Fibroblast of skin of scalp (primary cell): ENCODE measurements around the gene L3MBTL1.

Experiments used
- DNase-seq: peaks from one replicate; pipeline ENCODE4 v3.0.0-alpha.2; 2013

L3MBTL1 gene

DNA sequence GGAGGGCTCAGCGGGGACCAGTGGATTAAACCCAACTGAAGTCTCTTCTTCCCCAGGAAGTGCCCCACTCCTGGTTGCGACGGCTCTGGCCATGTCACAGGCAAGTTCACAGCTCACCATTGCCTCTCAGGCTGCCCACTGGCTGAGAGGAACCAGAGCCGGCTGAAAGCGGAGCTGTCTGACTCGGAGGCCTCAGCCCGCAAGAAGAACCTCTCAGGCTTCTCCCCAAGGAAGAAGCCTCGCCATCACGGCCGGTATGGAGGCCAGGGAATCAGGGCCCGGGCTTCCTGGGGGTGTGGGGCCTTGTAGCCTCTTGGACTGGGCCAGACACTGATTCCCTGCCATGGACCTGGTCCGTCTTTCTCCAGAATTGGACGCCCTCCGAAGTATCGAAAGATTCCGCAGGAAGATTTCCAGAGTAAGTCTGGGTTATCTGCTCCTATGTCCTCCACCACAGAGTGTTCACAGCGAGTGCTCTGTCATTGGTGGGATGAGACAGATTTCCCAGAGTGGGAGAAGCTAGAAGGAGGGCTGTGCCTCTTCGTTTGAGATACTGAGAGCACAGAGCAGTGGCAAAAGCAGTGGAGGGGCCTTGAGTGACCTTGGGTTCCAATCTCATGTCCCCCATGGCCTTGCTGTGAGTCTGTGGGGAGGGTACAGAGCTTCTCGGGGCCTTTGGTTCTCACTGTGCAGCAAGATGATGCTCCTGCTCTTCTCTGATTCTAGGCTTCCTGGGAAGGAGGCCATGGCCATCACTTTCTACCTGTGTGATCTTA is 28.7 kb downstream of the L3MBTL1 start:
- no peak for DNase-seq

DNA sequence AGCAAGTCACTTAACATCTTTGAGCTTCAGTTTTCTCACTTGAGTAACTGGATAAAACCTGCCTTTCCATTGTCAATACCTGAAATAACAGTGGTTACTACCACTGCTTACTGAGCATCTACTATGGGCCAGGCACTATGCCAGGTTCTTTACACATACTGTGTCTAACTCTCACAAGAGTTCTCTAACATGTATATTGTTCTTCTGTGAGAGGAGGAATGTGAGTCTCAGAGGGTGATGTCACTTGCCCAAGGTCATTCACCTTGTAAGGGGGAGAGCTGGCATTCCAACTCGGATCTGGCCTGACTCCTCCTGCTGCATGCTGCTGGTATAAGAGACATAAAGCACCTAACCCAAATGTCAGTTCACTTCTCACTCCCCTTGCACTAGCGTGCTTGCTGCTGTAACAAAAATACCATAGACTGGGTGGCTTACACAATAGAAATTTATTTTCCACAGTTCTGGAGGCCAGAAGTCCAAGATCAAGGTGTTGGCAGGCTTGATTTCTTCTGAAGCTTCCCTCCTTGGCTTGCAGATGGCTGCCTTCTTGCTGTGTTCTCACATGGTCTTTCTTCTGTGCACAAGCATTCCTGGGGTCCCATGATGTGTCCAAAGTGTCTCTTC is 29.4 kb downstream of the L3MBTL1 start:
- peak; percentile 7 for DNase-seq

DNA sequence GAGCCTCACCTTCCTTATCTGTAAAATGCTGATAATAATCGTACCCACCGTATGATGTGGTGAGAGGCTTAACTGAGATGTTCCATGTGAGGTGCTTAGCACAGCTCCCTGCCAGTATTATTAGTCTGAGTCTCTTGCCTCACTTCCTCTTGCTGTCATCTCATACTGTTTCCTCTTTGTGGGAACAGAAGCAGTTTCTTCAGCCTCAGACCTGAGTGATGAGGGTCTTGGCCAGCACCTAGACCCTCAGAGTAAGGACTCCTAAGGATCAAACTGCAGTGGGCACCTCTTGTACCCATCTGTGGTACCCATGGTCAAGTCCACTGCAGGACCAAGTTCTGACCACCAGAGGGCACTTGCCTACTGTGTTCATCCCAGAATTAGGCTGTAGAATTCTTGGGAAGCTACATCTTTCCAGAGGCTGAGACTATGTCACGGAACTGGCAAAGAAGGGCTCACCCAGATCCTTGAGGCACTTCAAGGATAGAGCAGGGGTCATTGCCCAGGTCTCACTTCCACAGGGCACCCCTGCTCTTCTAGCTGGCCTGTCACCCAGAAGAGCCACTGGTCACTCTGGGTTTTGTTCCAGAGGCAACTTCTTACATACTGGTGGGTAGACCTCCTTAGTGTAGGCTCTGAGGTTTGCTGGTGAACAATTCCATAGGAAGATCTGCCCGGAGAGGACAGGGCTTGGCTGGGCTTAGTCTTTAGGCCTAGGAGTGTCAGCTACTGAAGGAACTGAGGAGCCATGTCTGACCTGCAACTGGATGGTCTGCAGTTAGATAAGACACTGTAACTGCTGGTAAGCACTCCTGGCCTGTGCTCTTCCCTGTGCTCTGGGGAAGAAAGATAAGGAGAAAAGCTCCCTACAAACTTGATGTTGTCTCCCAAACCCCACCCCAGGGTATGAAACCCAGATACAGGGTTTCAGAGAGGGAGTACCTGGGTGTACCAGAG is 30.7 kb downstream of the L3MBTL1 start:
- peak; percentile 64 for DNase-seq

DNA sequence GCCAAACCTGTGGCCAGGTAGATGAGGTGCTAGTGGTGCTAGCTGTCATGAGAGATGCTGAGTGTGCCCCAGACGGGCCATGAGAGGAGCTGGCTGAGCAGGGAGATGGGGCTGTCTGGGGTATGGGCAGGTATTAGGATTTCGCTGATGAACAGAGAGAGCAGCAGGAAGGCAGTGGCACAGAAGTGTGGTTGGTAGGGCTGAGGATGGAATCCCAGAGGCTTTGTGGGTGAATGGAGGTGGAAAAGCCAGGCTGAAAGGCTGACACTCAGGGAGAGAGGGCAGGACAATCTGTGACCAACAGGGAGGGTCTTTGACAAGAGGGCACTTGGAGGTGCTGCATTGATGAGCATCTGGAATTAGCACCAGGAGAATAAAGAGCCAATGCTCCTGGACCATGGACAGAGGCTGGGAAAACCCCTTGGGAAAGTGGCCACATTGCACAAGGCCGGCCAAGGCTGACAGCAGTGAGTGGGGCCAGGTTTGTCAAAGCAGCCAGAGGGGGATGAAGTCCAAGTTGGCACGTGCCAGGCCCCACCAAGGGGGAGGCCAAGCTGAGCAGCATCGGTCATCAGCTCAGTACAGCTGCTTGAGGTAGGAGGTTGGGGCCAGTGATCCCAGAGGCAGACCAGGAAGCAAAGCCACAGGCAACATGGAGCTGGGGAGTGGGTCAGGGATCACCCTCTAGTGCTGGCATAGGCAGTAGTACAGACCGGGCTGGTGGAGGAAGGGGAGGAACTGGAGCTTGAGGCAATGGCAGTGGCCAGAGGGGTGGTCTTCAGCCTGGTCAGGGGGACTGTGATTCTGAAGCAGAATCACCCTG is 31.6 kb downstream of the L3MBTL1 start:
- DNase-seq: no peak

DNA sequence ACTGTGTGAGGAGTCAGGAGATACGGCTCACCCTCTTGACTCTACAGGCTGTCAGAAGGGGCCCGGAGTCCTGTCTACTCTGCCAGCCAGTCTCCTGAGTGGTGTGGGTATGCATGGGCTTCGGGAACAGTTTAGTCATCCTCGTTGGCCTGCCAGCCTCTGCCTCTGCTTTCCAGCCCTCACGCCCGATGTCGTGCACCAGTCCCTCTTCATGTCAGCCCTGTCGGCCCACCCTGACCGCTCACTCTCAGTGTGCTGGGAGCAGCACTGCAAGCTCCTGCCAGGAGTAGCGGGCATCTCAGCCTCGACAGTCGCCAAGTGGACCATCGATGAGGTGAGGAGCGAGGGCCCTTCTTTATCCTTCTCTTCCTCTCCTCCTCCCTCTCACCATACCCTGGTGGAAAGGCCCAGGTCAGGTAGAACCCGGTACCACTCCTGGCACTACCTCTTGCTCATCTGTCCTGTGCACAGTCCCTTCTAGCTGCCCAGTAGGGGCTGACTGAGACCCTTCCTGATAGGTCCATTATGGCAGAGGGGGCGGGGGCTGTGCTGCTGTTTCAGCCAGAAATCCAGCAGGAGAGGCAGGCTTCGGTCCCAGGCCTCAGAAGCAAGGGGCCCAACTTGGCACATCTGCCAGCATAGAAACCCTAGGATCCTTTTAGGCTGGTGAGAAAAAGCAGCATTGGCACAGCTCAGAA is 32.6 kb downstream of the L3MBTL1 start:
- DNase-seq: no peak

DNA sequence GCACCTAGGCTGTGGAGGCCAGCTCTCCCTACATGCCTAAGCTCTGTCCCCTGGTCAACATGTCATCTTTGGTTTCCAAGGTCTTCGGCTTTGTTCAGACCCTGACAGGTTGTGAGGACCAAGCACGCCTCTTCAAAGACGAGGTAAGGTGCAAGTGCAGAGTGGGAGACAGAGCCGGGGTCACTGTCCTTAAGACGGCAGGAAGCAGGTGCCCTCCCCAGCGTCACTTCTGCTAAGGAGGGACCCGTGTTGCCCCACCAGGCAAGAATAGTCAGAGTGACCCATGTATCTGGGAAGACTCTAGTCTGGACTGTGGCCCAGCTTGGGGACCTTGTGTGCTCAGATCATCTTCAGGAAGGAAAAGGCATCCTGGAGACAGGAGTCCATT is 33.2 kb downstream of the L3MBTL1 start:
- DNase-seq: no peak

DNA sequence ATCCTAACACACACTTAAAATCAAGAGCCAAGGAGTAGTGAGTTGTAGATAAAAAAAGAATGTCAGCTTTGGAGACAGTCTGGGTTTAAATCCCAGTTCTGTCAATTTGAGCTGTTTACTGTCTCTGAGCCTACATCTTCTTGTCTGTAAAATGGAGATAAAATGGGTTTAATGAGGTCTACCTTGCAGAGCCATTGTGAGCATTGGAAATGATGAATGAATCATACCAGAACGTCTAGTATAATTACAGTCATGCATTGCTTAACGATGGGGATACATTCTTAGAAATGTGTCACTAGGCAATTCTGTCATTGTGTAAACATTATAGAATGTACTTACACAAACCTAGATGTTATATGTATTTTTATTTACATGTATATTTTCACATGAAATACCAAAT is 33.7 kb downstream of the L3MBTL1 start:
- DNase-seq: peak; percentile 35

DNA sequence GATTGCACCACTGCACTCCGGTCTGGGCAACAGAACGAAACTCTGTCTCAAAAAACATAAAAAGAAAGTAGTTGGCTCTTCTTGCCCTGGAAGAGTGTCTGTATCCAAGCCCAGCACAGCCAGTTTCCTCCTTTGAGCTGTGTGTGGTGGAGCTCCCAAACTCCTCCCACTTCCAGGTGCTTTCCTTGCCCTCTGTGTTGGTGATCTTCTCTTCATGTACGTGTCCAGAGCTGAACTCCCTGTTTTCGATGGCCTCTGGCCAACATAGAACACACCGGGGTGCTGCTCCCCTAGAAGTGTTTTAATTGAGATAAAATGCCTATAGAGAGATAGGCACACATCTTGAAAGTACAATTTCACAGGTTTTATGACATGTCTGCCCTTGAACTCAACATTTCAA is 34.7 kb downstream of the L3MBTL1 start:
- no peak for DNase-seq

DNA sequence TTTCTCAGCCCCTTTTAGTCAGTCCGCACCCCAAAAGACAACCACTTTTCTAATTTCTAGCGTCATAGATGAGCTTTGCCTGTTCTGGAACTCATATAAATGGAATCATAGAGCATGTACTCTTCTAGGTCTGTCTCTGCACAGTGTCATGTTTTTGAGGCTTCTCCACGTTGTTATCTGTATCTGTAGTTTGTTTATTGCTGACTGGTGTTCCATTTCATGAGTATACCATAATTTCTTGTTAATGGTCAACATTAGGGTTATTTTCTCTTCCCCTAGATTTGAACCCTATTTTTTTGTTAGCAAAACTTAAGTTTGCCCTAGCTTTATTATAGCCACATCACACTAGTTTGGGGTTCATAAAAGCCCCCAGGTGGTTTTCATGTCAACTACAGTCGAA is 35.2 kb downstream of the L3MBTL1 start:
- DNase-seq: no peak

DNA sequence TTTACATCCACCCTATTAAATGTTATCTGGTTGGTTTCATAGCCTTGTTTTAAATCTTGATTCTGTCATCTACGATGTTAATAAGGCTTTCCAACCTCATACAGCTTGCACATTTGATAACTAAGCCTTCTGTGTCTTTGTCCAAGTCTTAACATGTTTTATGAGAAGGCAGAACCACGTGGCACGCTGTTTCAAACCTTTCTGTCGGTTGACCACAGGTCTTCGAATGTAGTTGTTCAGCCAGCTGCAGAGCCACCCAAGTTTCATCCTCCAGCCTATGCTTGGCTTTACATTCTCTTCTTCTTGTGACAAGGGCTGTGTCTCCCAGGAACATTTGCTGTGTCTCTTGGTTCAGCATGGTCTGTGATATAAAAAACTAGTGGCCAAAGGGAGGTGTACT is 35.6 kb downstream of the L3MBTL1 start:
- DNase-seq: no peak

DNA sequence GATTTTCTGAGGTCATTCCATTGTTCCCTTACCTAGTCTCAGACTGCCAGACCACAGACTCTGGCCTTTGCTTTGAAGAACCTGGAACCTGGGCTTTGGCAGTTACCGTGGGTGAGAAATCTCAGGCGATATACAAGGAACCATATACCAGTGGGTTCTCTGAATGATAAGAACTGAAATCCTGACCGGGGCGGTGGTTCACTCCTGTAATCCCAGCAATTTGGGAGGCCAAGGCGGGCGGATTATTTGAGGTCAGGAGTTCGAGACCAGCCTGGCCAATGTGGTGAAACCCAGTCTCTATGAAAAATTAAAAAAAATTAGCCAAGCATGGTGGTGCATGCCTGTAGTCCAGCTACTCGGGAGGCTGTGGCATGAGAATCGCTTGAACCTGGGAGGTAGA is 37.0 kb downstream of the L3MBTL1 start:
- DNase-seq: no peak

DNA sequence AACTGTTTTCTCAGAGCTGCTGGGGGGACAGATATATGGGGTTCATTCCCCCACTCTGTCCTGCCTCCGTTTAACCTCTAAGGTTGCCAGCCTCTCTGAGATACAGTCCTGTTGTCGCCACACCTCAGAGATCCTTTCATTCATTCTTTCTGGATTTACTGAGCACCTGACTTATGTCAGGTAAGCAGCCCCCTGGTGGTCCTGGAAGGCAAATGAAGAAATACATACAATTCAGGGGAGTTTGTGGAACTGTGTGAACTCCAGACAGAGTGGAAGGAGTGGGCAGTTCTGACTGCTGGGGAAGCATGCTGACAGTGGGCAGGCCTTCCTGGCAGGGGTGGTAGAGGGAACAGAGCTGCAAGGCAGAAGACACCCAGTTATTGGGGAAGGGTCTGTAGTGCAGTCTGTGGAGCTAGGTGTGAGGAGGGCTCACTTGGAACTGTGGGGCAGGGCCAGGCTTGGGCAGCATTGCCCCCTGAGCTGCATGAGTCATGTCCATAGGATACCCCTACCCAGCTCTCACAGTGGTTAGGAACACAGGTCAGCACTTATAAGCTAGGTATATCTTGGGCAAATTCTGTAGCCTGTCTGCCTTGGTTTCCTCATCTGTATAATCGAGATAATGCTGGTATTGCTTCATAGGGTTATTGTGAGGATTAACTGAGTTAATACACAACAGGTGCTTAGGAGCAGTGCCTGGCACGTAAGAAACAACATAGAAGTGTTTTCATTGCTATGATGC is 38.5 kb downstream of the L3MBTL1 start:
- DNase-seq: no peak

DNA sequence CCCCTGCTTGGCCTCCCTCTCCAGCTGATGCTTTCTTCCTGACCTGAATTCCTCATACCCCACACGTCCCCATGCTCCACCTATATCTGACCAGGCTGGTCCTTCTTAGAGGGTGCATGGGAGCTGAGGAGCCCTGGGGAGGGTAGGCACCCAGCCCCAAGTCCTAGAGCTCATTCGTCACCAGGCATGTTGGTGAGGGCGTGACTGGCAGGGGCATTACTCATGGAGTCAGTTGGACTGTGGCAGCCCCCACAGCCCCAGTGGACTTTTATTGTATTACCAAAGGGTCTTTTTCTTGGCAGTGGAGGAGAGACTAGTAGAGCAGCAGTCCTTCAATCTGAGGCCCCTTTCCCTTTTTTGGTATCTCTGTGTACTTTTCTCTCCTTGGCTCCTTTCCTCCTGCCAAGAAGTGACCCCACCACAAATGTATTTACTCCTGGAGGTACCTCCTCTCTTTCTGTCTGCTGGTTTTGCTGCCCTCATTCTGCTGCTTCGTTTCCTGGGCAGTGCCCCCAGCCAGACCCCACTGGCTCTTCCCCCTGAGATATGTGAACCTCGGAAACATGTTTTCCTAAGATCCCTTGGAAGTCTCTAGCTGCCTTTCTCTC is 40.9 kb downstream of the L3MBTL1 start:
- DNase-seq: no peak

DNA sequence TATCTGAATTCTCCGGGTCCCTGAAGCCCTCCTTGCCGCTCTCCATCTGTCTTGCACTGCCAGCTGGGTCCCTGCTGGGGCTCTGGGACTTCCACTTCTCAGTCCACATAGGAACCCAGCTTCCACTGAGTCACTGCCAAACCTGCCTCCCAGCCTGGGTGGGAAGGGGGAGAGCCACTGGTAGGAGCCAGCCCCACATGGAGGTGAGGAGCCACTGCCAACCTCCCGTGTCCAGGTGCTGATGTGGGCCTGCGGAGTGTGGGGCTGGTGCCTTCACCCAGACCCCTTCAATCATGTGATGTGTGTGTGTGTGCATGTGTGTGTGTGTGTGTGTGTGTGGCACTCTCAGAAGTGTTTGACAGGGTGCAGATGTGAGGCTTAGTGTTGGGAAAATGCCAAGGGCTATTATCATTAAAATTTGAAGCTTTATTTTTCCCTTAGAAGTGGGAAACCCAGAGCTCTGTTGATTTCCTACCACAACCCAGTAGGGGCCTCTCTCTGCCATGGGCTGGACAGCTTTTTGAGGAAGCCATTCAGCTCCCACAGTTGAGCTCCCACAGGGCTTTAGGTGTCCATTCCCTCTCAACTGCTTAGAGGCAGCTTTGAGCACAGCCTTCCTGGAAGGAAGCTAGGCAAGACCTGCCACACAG is 42.0 kb downstream of the L3MBTL1 start:
- no peak for DNase-seq

DNA sequence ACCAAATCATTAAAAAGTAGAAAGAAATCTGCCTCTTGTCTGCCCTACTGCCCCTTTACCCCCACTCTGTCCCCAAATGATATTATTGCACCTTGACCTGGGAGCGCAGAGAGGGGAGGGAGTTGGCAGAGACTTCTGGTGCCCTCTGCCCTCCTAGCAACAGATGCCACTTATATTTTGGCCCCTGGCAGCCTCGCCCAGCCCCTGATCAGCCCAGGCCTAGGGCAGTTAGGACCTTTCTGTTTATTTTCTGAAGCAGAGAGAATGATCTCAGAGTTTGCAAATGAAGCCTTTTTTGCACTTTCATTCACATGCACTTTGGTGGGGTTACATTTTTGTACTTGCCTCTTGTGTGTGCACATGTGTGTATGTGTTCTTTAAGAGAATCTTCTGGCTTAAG is 43.0 kb downstream of the L3MBTL1 start:
- no peak for DNase-seq

DNA sequence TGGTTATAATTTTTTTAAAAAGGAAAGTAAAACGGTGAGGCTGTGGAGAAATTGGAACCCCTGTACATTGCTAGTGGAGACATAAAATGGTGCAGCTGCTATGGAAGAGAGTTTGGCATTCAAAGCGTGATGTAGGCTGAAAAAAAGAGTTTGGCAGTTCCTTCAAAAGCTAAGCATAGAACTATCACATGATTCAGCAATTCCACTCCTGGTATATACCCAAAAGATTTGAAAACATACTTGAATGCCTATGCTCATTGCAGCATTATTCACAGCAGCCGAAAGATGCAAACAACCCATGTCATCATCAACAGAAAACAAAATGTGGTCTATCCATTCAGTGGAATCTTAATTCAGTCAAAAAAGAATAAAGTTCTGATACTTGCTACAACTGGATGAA is 46.9 kb downstream of the L3MBTL1 start:
- DNase-seq: no peak

DNA sequence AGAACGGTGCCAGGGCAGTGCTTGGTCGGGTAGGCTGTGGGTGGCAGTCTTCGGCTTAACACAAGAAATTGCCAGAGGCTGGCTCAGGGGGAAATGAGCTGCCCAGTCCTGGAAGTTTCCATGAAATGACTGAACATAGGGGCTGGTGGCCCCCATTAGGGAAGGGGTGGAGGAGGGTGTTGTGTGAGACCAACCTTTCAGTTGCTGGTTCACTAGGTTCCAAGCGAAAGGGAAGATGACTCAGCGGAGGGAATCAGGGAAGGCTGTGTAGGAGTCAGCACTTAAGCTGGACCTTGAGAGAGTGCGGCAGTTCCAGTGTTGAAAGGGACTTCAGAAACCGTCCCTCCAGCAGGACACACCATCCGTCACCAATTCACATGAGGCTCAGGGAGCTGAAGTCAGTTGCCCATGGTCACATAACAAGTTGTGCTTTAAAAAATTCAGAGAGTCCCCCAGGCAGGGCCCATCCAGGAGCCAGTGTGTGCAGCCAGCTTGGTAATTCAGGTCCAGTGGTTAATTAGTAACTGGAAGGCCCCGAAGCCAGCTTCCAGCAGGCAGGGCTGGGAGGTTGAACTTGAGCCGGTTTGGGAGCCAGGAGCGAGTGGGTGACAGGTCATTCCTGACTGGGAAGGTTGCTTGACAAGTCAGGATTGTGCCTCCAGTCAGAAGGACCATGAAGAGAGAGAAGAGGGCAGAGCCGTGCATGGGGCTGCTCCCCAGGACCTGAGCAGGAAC is 51.1 kb downstream of the L3MBTL1 start, which contains the start of gene SGK2:
SGK2 (plus strand) TSS at position 616 of the 735 bp plus-strand sequence. CDS start 7,469 bp downstream, outside the sequence.
- no peak for DNase-seq

DNA sequence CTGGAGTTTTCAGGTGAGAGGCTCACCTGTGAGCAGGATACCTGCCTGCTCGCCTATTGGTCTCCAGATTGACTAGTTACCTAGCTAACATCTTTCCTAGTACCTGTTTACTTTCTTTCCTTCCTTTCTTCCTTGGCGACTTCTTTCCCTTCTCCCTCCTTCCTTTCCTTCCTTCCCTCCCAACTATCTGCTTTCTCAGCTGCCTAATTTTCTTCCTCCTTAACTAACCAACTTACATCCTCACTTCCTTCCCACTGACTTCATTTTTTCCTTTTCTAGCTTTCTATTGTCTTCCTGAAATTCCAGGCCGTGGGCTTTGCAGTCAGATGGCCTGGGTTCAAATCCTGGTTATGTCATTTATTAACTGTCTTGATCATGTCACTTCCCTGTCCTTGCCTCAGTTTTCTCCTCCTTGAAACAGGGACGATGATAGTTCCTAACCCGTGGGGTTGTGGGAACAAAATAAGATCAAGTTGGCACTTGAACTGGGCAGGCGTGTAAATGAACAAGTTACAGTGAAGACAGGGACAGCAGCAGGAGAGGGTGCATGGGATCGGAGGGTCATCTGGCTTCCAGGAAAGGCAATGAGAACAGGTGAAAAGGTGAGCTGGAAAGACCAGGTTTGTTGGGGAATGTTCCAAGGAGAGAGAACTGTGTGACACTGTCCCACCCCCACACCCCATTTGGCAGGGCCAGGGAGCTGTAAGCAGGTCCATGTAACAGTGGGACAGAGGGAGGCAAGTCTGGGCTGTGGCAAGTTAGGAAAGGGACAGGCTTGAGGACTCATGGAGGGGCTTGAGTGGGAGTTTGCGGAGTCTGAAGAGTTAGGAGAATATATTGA is 51.9 kb downstream of the L3MBTL1 start:
- no peak for DNase-seq
